Liver (tissue), 9 donors: ENCODE results near the gene NRIP1. TPM values are rescaled to one million over a fixed set of nuclear protein-coding genes. Genes with fewer than 3 reads are reported as not detected.

ENCODE experiments used
- DNase-seq: peaks from one replicate; pipeline ENCODE4 v3.0.0-alpha.2; 2017; ENCODE audit warnings: low spot score
- H3K27ac ChIP-seq, 2 donors: one replicate each; pipeline ENCODE4 v1.7.0; 2013; ENCODE audit warnings: inconsistent platforms in 2 of 2, low read length in 2 of 2, control low read depth in 1 of 2, low read depth in 1 of 2, mild to moderate bottlenecking in 1 of 2
- H3K27me3 ChIP-seq, 4 donors: one replicate each; pipeline versions ENCODE4 v1.6.1 to v1.7.0; 2013; ENCODE audit warnings: low read length in 3 of 4, inconsistent platforms in 1 of 4, mild to moderate bottlenecking in 1 of 4, moderate library complexity in 1 of 4; ENCODE audit not compliant: control insufficient read depth in 4 of 4, insufficient read depth in 4 of 4
- H3K36me3 ChIP-seq, 4 donors: one replicate each; pipeline versions ENCODE4 v1.6.1 to v1.7.0; 2013; ENCODE audit warnings: low read length in 3 of 4, mild to moderate bottlenecking in 3 of 4, low read depth in 1 of 4, moderate library complexity in 1 of 4; ENCODE audit not compliant: control insufficient read depth in 4 of 4, insufficient read depth in 3 of 4
- H3K4me1 ChIP-seq, 4 donors: one replicate each; pipeline versions ENCODE4 v1.6.1 to v1.7.0; 2013; ENCODE audit warnings: low read length in 3 of 4, mild to moderate bottlenecking in 3 of 4, moderate library complexity in 1 of 4; ENCODE audit not compliant: control insufficient read depth in 4 of 4, insufficient read depth in 4 of 4
- H3K4me3 ChIP-seq, 3 donors: one replicate each; pipeline versions ENCODE4 v1.6.1 to v1.7.0; 2013; ENCODE audit warnings: low read length in 3 of 3, control low read depth in 1 of 3, low read depth in 1 of 3, mild to moderate bottlenecking in 1 of 3
- H3K9ac ChIP-seq, 2 donors: one replicate each; pipeline ENCODE4 v1.7.0; 2013; ENCODE audit warnings: low read length in 2 of 2, mild to moderate bottlenecking in 2 of 2, moderate library complexity in 2 of 2, control low read depth in 1 of 2, low read depth in 1 of 2
- H3K9me3 ChIP-seq, 4 donors: one replicate each; pipeline versions ENCODE4 v1.6.1 to v1.7.0; 2013; ENCODE audit warnings: low read length in 3 of 4; ENCODE audit not compliant: control insufficient read depth in 4 of 4
- EGR1 ChIP-seq, 2 donors: IDR thresholded peaks; 2 replicates each; pipeline ENCODE4 v1.6.1; 2016 to 2018; ENCODE audit warnings: antibody characterized with exemption in 2 of 2, low read depth in 2 of 2
- FOXA1 ChIP-seq: IDR thresholded peaks from 2 replicates; pipeline ENCODE4 v1.6.1; 2016; ENCODE audit warnings: antibody characterized with exemption
- FOXA2 ChIP-seq: IDR thresholded peaks from 2 replicates; pipeline ENCODE4 v1.6.1; 2016; ENCODE audit warnings: antibody characterized with exemption
- GABPA ChIP-seq, 2 donors: IDR thresholded peaks in 1 of 2; conservative IDR thresholded peaks in 1 of 2; 2 replicates each; pipeline ENCODE4 v1.6.1; 2016; ENCODE audit warnings: antibody characterized with exemption in 2 of 2, mild to moderate bottlenecking in 1 of 2, moderate library complexity in 1 of 2
- HNF4A ChIP-seq, 2 donors: conservative IDR thresholded peaks; 2 replicates each; pipeline ENCODE4 v1.6.1; 2016; ENCODE audit warnings: antibody characterized with exemption in 2 of 2, mild to moderate bottlenecking in 2 of 2
- HNF4G ChIP-seq: IDR thresholded peaks from 2 replicates; pipeline ENCODE4 v1.6.1; 2016; ENCODE audit warnings: antibody characterized with exemption
- JUND ChIP-seq, 2 donors: IDR thresholded peaks; 2 replicates each; pipeline ENCODE4 v1.6.1; 2016; ENCODE audit warnings: antibody characterized with exemption in 2 of 2
- NR2F2 ChIP-seq: IDR thresholded peaks from 2 replicates; pipeline ENCODE4 v1.6.1; 2016; ENCODE audit warnings: antibody characterized with exemption
- RAD21 ChIP-seq, 2 donors: IDR thresholded peaks; 2 replicates each; pipeline ENCODE4 v1.6.1; 2016; ENCODE audit warnings: antibody characterized with exemption in 2 of 2, mild to moderate bottlenecking in 2 of 2
- RXRA ChIP-seq, 2 donors: IDR thresholded peaks; 2 replicates each; pipeline ENCODE4 v1.6.1; 2017 to 2018; ENCODE audit warnings: antibody characterized with exemption in 2 of 2, mild to moderate bottlenecking in 1 of 2
- SP1 ChIP-seq: IDR thresholded peaks from 2 replicates; pipeline ENCODE4 v1.6.1; 2018; ENCODE audit warnings: antibody characterized with exemption, mild to moderate bottlenecking
- TAF1 ChIP-seq: conservative IDR thresholded peaks from 2 replicates; pipeline ENCODE4 v1.6.1; 2016; ENCODE audit warnings: antibody characterized with exemption, mild to moderate bottlenecking
- YY1 ChIP-seq: IDR thresholded peaks from 2 replicates; pipeline ENCODE4 v1.6.1; 2016; ENCODE audit warnings: antibody characterized with exemption, mild to moderate bottlenecking
- polyA plus RNA-seq, 2 donors: library from polyadenylated mRNA; stranded (reverse) in 1 of 2; unstranded in 1 of 2; fragments of 200-250 nt in 1 of 2; fragments of >200 nt in 1 of 2; fragmentation: Nextera tagmentation in 1 of 2; extraction: Ambion mirVana in 1 of 2; gene quantifications; one replicate each; pipeline versions ENCODE4 v1.2.1 to v1.2.3, GENCODE V29; 2013 to 2015
- total RNA-seq, 2 donors: library from RNA; depleted of rRNA; stranded (reverse); fragments of >200 nt; gene quantifications; one replicate each; pipeline ENCODE4 v1.2.3, GENCODE V29; 2014
- TF ChIP-seq, protein P1 (sequence below): IDR thresholded peaks from 2 replicates; pipeline ENCODE4 v1.6.1; 2016; ENCODE audit warnings: antibody characterized with exemption
- TF ChIP-seq, protein P2 (sequence below): IDR thresholded peaks from 2 replicates; pipeline ENCODE4 v1.6.1; 2016; ENCODE audit warnings: antibody characterized with exemption, mild to moderate bottlenecking
- TF ChIP-seq, protein P3 (sequence below): IDR thresholded peaks from 2 replicates; pipeline ENCODE4 v1.6.1; 2016; ENCODE audit warnings: antibody characterized with exemption
- TF ChIP-seq, protein P4 (sequence below): fragments of 150-350 bp; IDR thresholded peaks from 2 replicates; pipeline ENCODE4 v1.5.1; 2017; ENCODE audit warnings: improper control_type of control experiment, low read depth, low read length; ENCODE audit not compliant: missing input control
- TF ChIP-seq, protein P5 (sequence below): IDR thresholded peaks from 2 replicates; pipeline ENCODE4 v1.6.1; 2016; ENCODE audit warnings: antibody characterized with exemption
- donor health status: healthy.
- donor health status: healthy.
- donor health status: healthy.
- donor health status: healthy.
- donor health status: healthy.

NRIP1 gene
- total and polyA plus RNA-seq, 4 donors = 3.8 to 28.4 (median 12.6) TPM

DNA sequence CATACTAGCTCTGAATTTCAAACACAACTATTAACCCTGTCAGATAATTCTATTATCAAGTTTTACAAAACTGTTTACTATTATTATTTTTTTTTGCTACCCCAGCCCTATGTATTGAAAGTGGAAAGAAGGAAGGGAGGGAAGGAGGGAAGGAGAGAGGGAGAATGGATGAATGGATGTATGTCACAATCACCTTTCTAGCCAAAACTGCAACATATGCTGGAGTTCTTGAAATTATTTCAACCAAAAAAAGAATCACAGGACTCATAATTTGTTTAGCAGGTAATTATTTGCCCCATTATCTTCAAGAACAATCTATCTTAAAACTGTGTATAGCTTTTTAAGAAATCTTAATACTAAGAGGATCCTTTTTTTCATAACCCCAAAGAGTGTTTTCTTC lies 5.4 kb downstream of the NRIP1 start:
- TF ChIP-seq, protein P1, sequence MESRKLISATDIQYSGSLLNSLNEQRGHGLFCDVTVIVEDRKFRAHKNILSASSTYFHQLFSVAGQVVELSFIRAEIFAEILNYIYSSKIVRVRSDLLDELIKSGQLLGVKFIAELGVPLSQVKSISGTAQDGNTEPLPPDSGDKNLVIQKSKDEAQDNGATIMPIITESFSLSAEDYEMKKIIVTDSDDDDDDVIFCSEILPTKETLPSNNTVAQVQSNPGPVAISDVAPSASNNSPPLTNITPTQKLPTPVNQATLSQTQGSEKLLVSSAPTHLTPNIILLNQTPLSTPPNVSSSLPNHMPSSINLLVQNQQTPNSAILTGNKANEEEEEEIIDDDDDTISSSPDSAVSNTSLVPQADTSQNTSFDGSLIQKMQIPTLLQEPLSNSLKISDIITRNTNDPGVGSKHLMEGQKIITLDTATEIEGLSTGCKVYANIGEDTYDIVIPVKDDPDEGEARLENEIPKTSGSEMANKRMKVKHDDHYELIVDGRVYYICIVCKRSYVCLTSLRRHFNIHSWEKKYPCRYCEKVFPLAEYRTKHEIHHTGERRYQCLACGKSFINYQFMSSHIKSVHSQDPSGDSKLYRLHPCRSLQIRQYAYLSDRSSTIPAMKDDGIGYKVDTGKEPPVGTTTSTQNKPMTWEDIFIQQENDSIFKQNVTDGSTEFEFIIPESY = no peak
- TF ChIP-seq, protein P2, sequence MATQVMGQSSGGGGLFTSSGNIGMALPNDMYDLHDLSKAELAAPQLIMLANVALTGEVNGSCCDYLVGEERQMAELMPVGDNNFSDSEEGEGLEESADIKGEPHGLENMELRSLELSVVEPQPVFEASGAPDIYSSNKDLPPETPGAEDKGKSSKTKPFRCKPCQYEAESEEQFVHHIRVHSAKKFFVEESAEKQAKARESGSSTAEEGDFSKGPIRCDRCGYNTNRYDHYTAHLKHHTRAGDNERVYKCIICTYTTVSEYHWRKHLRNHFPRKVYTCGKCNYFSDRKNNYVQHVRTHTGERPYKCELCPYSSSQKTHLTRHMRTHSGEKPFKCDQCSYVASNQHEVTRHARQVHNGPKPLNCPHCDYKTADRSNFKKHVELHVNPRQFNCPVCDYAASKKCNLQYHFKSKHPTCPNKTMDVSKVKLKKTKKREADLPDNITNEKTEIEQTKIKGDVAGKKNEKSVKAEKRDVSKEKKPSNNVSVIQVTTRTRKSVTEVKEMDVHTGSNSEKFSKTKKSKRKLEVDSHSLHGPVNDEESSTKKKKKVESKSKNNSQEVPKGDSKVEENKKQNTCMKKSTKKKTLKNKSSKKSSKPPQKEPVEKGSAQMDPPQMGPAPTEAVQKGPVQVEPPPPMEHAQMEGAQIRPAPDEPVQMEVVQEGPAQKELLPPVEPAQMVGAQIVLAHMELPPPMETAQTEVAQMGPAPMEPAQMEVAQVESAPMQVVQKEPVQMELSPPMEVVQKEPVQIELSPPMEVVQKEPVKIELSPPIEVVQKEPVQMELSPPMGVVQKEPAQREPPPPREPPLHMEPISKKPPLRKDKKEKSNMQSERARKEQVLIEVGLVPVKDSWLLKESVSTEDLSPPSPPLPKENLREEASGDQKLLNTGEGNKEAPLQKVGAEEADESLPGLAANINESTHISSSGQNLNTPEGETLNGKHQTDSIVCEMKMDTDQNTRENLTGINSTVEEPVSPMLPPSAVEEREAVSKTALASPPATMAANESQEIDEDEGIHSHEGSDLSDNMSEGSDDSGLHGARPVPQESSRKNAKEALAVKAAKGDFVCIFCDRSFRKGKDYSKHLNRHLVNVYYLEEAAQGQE = no peak
- TF ChIP-seq GABPA (IDR thresholded peaks at IDR 0.05 in 1 of 2, conservative IDR thresholded peaks at IDR 0.05 in 1 of 2) (no peak), TAF1 (no peak), FOXA2 (no peak), HNF4G (no peak), SP1 (no peak), JUND (IDR thresholded peaks at IDR 0.05) (no peak), HNF4A (conservative IDR thresholded peaks at IDR 0.05) (no peak), RXRA (IDR thresholded peaks at IDR 0.05) (no peak), EGR1 (IDR thresholded peaks at IDR 0.05; ENCODE audit: low read depth in 2 of 2) (no peak), NR2F2 (no peak), YY1 (no peak), FOXA1 (no peak), RAD21 (IDR thresholded peaks at IDR 0.05) (no peak)
- TF ChIP-seq, protein P3, sequence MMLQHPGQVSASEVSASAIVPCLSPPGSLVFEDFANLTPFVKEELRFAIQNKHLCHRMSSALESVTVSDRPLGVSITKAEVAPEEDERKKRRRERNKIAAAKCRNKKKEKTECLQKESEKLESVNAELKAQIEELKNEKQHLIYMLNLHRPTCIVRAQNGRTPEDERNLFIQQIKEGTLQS = no peak
- TF ChIP-seq, protein P4, sequence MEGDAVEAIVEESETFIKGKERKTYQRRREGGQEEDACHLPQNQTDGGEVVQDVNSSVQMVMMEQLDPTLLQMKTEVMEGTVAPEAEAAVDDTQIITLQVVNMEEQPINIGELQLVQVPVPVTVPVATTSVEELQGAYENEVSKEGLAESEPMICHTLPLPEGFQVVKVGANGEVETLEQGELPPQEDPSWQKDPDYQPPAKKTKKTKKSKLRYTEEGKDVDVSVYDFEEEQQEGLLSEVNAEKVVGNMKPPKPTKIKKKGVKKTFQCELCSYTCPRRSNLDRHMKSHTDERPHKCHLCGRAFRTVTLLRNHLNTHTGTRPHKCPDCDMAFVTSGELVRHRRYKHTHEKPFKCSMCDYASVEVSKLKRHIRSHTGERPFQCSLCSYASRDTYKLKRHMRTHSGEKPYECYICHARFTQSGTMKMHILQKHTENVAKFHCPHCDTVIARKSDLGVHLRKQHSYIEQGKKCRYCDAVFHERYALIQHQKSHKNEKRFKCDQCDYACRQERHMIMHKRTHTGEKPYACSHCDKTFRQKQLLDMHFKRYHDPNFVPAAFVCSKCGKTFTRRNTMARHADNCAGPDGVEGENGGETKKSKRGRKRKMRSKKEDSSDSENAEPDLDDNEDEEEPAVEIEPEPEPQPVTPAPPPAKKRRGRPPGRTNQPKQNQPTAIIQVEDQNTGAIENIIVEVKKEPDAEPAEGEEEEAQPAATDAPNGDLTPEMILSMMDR = no peak
- TF ChIP-seq, protein P5, sequence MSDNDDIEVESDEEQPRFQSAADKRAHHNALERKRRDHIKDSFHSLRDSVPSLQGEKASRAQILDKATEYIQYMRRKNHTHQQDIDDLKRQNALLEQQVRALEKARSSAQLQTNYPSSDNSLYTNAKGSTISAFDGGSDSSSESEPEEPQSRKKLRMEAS = no peak
- no peaks in the 10 kb centered on the region for H3K36me3 ChIP-seq
- no peak overlapping the region for H3K9ac ChIP-seq
- peaks cover 8 to 62% (median 28%) of the 10 kb centered on the region in 4 donors for H3K4me1 ChIP-seq
- H3K4me3 ChIP-seq = no peak overlapping the region
- H3K27me3 ChIP-seq = no peaks in the 10 kb centered on the region
- no peaks in the 10 kb centered on the region for H3K9me3 ChIP-seq
- no peak for DNase-seq
- no peak overlapping the region for H3K27ac ChIP-seq
